GM23338 (cell line): ENCODE measurements around the gene OMD. TPM values are rescaled to one million over a fixed set of nuclear protein-coding genes. Genes with fewer than 3 reads are reported as not detected.
"Not testable (repeated sequence)": the region's sequence is repeated elsewhere in the genome, so short reads cannot be mapped to it uniquely, and the experiment has no call there.

ENCODE experiments used
- ATAC-seq: fragments of 200-7000 bp; cut with Tn5 transposase; 3 replicates; pipeline ENCODE4 v1.9.1; 2020
- DNase-seq: peaks from one replicate; pipeline ENCODE4 v3.0.0-alpha.2; 2015; ENCODE audit warnings: low spot score
- H2AFZ ChIP-seq: fragments of 200-600 bp; sonication (generic); 2 replicates; pipeline ENCODE4 v1.8.0; 2016; ENCODE audit warnings: antibody characterized with exemption, mild to moderate bottlenecking, moderate library complexity
- H3F3A ChIP-seq: fragments of 200-600 bp; sonication (generic); replicated peaks from 2 replicates; pipeline ENCODE4 v1.8.0; 2017; ENCODE audit warnings: antibody characterized with exemption, mixed run types, low read depth
- H3K27ac ChIP-seq: fragments of 200-600 bp; sonication (generic); 2 replicates; pipeline ENCODE4 v1.6.1; 2016; ENCODE audit warnings: low read depth
- H3K27me3 ChIP-seq: fragments of 200-600 bp; sonication (generic); 2 replicates; pipeline ENCODE4 v1.8.0; 2016; ENCODE audit warnings: mild to moderate bottlenecking, mixed run types, moderate library complexity; ENCODE audit not compliant: insufficient read depth
- H3K36me3 ChIP-seq: fragments of 200-600 bp; sonication (generic); 2 replicates; pipeline ENCODE4 v1.8.0; 2016; ENCODE audit warnings: mild to moderate bottlenecking; ENCODE audit not compliant: insufficient read depth
- H3K4me1 ChIP-seq: fragments of 200-600 bp; sonication (generic); 2 replicates; pipeline ENCODE4 v1.8.0; 2016; ENCODE audit warnings: mild to moderate bottlenecking, moderate library complexity; ENCODE audit not compliant: insufficient read depth
- H3K4me2 ChIP-seq: fragments of 200-600 bp; sonication (generic); 2 replicates; pipeline ENCODE4 v1.7.1; 2017; ENCODE audit warnings: mixed run types
- H3K4me3 ChIP-seq: fragments of 200-600 bp; sonication (generic); 2 replicates; pipeline ENCODE4 v1.6.1; 2016; ENCODE audit warnings: mixed run types
- H3K79me2 ChIP-seq: fragments of 200-600 bp; sonication (generic); replicated peaks from 2 replicates; pipeline ENCODE4 v1.8.0; 2017; ENCODE audit warnings: mild to moderate bottlenecking; ENCODE audit not compliant: insufficient read depth
- H3K9me2 ChIP-seq: fragments of 200-600 bp; sonication (generic); 2 replicates; pipeline ENCODE4 v1.8.0; 2017; ENCODE audit not compliant: insufficient read depth
- H4K20me1 ChIP-seq: fragments of 200-600 bp; sonication (generic); replicated peaks from 2 replicates; pipeline ENCODE4 v1.8.0; 2017; ENCODE audit warnings: mild to moderate bottlenecking; ENCODE audit not compliant: insufficient read depth
- H3K27ac Mint-ChIP-seq: 2 replicates; pipeline ENCODE4 v1.8.0; 2020; ENCODE audit warnings: inconsistent platforms, mild to moderate bottlenecking, moderate library complexity, mixed read lengths
- H3K27me3 Mint-ChIP-seq: 3 replicates; pipeline ENCODE4 v1.8.0; 2022; ENCODE audit warnings: low read depth, mild to moderate bottlenecking, moderate library complexity, mixed read lengths, inconsistent platforms; ENCODE audit not compliant: insufficient read depth, poor library complexity
- H3K36me3 Mint-ChIP-seq: 3 replicates; pipeline ENCODE4 v1.8.0; 2021; ENCODE audit warnings: low read depth, mild to moderate bottlenecking, inconsistent platforms, moderate library complexity, mixed read lengths
- H3K4me1 Mint-ChIP-seq: 3 replicates; pipeline ENCODE4 v1.8.0; 2020; ENCODE audit warnings: mild to moderate bottlenecking, inconsistent platforms, mixed read lengths
- H3K4me3 Mint-ChIP-seq: 3 replicates; pipeline ENCODE4 v1.8.0; 2021; ENCODE audit warnings: moderate library complexity, mild to moderate bottlenecking, inconsistent platforms, mixed read lengths
- H3K9me3 Mint-ChIP-seq: 3 replicates; pipeline ENCODE4 v1.8.0; 2020; ENCODE audit warnings: moderate library complexity, mild to moderate bottlenecking, inconsistent platforms, mixed read lengths
- CREB1 ChIP-seq: fragments of 250-450 bp; sonication (Bioruptor Pico); IDR thresholded peaks from 2 replicates; pipeline ENCODE4 v1.5.0; 2020; ENCODE audit warnings: low read depth, mild to moderate bottlenecking, moderate library complexity
- JUNB ChIP-seq: IDR thresholded peaks from one replicate; pipeline ENCODE4 v1.6.1; 2016; ENCODE audit warnings: antibody characterized with exemption; ENCODE audit not compliant: unreplicated experiment
- POLR2AphosphoS5 ChIP-seq: IDR thresholded peaks from 2 replicates; pipeline ENCODE4 v1.6.1; 2016; ENCODE audit warnings: antibody characterized with exemption, low read depth
- STAT1 ChIP-seq: IDR thresholded peaks from one replicate; pipeline ENCODE4 v1.6.1; 2016; ENCODE audit warnings: antibody characterized with exemption; ENCODE audit not compliant: unreplicated experiment
- ZNF331 ChIP-seq: fragments of 250-450 bp; sonication (Bioruptor Pico); IDR thresholded peaks from 2 replicates; pipeline ENCODE4 v1.5.0; 2020; ENCODE audit warnings: low read depth, mild to moderate bottlenecking, moderate library complexity
- ZNF462 ChIP-seq: fragments of 250-450 bp; sonication (Bioruptor Pico); IDR thresholded peaks from 2 replicates; pipeline ENCODE4 v1.5.0; 2020; ENCODE audit warnings: mild to moderate bottlenecking, moderate library complexity
- polyA plus RNA-seq: library from polyadenylated mRNA; unstranded; fragments of >200 nt; fragmentation: Nextera tagmentation; extraction: Ambion mirVana; gene quantifications from 2 replicates; pipeline ENCODE4 v1.2.1, GENCODE V29; 2016
- total RNA-seq: library from RNA; depleted of rRNA; stranded (reverse); fragments of >200 nt; shearing (Covaris generic); gene quantifications from 2 replicates; pipeline ENCODE4 v1.2.3, GENCODE V29; 2014

The OMD gene
- total and polyA plus RNA-seq, 2 experiments from 2014 or later: 1.1 TPM; not detected in 1

- Histone ChIP-seq H3K27ac (no peak overlapping the region), H3K4me1 (no peaks in the 10 kb centered on the region), H4K20me1 (no peaks in the 10 kb centered on the region), H2AFZ (no peak overlapping the region), H3K4me2 (no peak overlapping the region), H3K27me3 (no peaks in the 10 kb centered on the region), H3K36me3 (no peaks in the 10 kb centered on the region), H3F3A (no peaks in the 10 kb centered on the region), H3K4me3 (no peak overlapping the region), H3K79me2 (no peaks in the 10 kb centered on the region), H3K9me2 (no peaks in the 10 kb centered on the region)
- no peak overlapping the region for H3K4me3 Mint-ChIP-seq
- H3K9me3 Mint-ChIP-seq: no peaks in the 10 kb centered on the region
- no peaks in the 10 kb centered on the region; the same call in 2 of the 3 replicates for H3K4me1 Mint-ChIP-seq
- DNase-seq (no peak), ATAC-seq (no peak)
- no peaks in the 10 kb centered on the region for H3K27me3 Mint-ChIP-seq
- no peaks in the 10 kb centered on the region for H3K36me3 Mint-ChIP-seq
- TF ChIP-seq CREB1 (CRISPR knock-in tag) (no peak), JUNB (no peak), STAT1 (no peak), POLR2AphosphoS5 (no peak), ZNF462 (no peak), ZNF331 (CRISPR knock-in tag) (no peak)
- H3K27ac Mint-ChIP-seq: no peak overlapping the region
Measured at GRCh38 chr9:92414566-92414965, 9.7 kb downstream of the OMD start.

DNA sequence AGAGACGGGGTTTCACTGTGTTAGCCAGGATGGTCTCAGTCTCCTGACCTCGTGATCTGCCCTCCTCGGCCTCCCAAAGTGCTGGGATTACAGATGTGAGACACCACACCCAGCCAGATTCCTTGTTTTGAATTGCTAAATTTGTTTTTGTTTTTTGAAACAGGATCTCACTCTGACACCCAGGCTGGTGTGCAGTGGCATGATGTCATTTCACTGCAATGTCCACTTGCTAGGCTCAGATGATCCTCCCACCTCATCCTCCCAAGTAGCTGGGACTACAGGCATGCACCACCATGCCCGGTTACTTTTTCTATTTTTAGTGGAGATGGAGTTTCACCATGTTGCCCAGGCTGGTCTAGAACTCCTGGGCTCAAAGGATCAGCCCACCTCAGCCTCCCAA lies 13.1 kb downstream of the OMD start:
- not testable (repeated sequence) for H3K36me3 ChIP-seq, H3K27ac ChIP-seq, H3K4me3 Mint-ChIP-seq, H3K27ac Mint-ChIP-seq, H3K27me3 ChIP-seq, H3K27me3 Mint-ChIP-seq, H3K4me2 ChIP-seq, H3K36me3 Mint-ChIP-seq, H2AFZ ChIP-seq, H3F3A ChIP-seq, H4K20me1 ChIP-seq, H3K9me2 ChIP-seq, H3K79me2 ChIP-seq, H3K4me1 ChIP-seq, H3K4me1 Mint-ChIP-seq, H3K9me3 Mint-ChIP-seq, DNase-seq, ATAC-seq, H3K4me3 ChIP-seq
